SK-N-SH (cell line): Measurements from ENCODE around the gene DNAH7. TPM values are rescaled to one million over a fixed set of nuclear protein-coding genes. Genes with fewer than 3 reads are reported as not detected.

Experiments used
- CTCF ChIA-PET: fragments of 300-600, 350-600 bp; formaldehyde crosslinking; extraction: SDS; loops from one replicate; lab custom pipeline; 2021; lab: Yijun Ruan, JAX
- POLR2A ChIA-PET: fragments of 350-600 bp; sonication (Branson Sonifier 250); formaldehyde crosslinking; extraction: SDS; loops from one replicate; lab custom pipeline; 2020; ENCODE audit warnings: antibody characterized with exemption, inconsistent platforms; lab: Yijun Ruan, JAX
- DNase-seq: peaks from one replicate; pipeline ENCODE4 v3.0.0; 2012
- H2AFZ ChIP-seq: fragments of 200-600 bp; sonication (generic); 2 replicates; pipeline ENCODE4 v1.8.1; 2016; ENCODE audit warnings: antibody characterized with exemption, mild to moderate bottlenecking, low read depth
- H3F3A ChIP-seq: fragments of 200-600 bp; sonication (generic); replicated peaks from 2 replicates; pipeline ENCODE3; 2016; ENCODE audit warnings: antibody characterized with exemption, mild to moderate bottlenecking; ENCODE audit not compliant: insufficient read depth
- H3K27ac ChIP-seq, 2 experiments: fragments of 200-500 bp in 1 of 2; fragments of 200-600 bp in 1 of 2; sonication (Bioruptor generic) in 1 of 2; sonication (generic), shearing (Covaris generic) in 1 of 2; 2 replicates each; pipeline versions ENCODE4 v1.5.1 to v1.6.1; 2014 to 2016; ENCODE audit warnings: low read depth in 2 of 2, inconsistent platforms in 1 of 2, low read length in 1 of 2, mild to moderate bottlenecking in 1 of 2, mixed read lengths in 1 of 2
- H3K27me3 ChIP-seq: fragments of 200-600 bp; sonication (generic), shearing (Covaris generic); 2 replicates; pipeline ENCODE4 v1.6.1; 2016; ENCODE audit warnings: mixed run types; ENCODE audit not compliant: insufficient read depth
- H3K36me3 ChIP-seq, 2 experiments: fragments of 200-500 bp in 1 of 2; fragments of 200-600 bp in 1 of 2; sonication (Bioruptor generic) in 1 of 2; sonication (generic) in 1 of 2; replicated peaks in 1 of 2; 2 replicates each; pipeline versions ENCODE3 to v1.5.1; 2014 to 2016; ENCODE audit warnings: low read length in 1 of 2, mild to moderate bottlenecking in 1 of 2; ENCODE audit not compliant: insufficient read depth in 2 of 2, control insufficient read depth in 1 of 2
- H3K4me1 ChIP-seq, 2 experiments: fragments of 200-500 bp in 1 of 2; fragments of 200-600 bp in 1 of 2; sonication (Bioruptor generic) in 1 of 2; sonication (generic), shearing (Covaris generic) in 1 of 2; 2 replicates each; pipeline versions ENCODE4 v1.5.1 to v1.6.1; 2014 to 2016; ENCODE audit warnings: low read depth in 1 of 2, low read length in 1 of 2, mixed run types in 1 of 2; ENCODE audit not compliant: insufficient read depth in 2 of 2, control insufficient read depth in 1 of 2
- H3K4me2 ChIP-seq: fragments of 200-600 bp; sonication (generic), shearing (Covaris generic); 2 replicates; pipeline ENCODE4 v1.6.1; 2017; ENCODE audit warnings: mixed run types
- H3K4me3 ChIP-seq, 2 experiments: fragments of 200-500 bp in 1 of 2; fragments of 200-600 bp in 1 of 2; sonication (Bioruptor generic) in 1 of 2; sonication (generic), shearing (Covaris generic) in 1 of 2; 2 replicates each; pipeline versions ENCODE4 v1.5.1 to v1.8.1; 2014 to 2016; ENCODE audit warnings: low read depth in 2 of 2, inconsistent platforms in 1 of 2, low read length in 1 of 2, mild to moderate bottlenecking in 1 of 2, mixed read lengths in 1 of 2, moderate library complexity in 1 of 2
- H3K79me2 ChIP-seq: fragments of 200-600 bp; sonication (generic); 2 replicates; pipeline ENCODE4 v1.8.1; 2017; ENCODE audit warnings: mild to moderate bottlenecking; ENCODE audit not compliant: insufficient read depth
- H3K9ac ChIP-seq: fragments of 200-600 bp; sonication (generic); 2 replicates; pipeline ENCODE4 v1.6.1; 2017; ENCODE audit warnings: mixed run types
- H3K9me2 ChIP-seq: fragments of 200-600 bp; sonication (generic); 2 replicates; pipeline ENCODE4 v1.6.1; 2017; ENCODE audit warnings: mixed run types
- H3K9me3 ChIP-seq: fragments of 200-600 bp; sonication (generic); 2 replicates; pipeline ENCODE4 v1.6.1; 2017; ENCODE audit warnings: mixed run types, mild to moderate bottlenecking, moderate library complexity
- H4K20me1 ChIP-seq: fragments of 200-600 bp; sonication (generic); 2 replicates; pipeline ENCODE4 v1.6.1; 2017; ENCODE audit warnings: mild to moderate bottlenecking, mixed run types; ENCODE audit not compliant: insufficient read depth
- CTCF ChIP-seq: fragments of 200-600 bp; sonication (generic); IDR thresholded peaks from 2 replicates; pipeline ENCODE4 v1.6.1; 2017; ENCODE audit warnings: antibody characterized with exemption, mild to moderate bottlenecking, moderate library complexity
- GABPA ChIP-seq: IDR thresholded peaks from 2 replicates; pipeline ENCODE4 v1.4.0; 2012; ENCODE audit warnings: low read depth, mild to moderate bottlenecking
- GATA2 ChIP-seq: sonication (generic); formaldehyde crosslinking; IDR thresholded peaks from 2 replicates; pipeline ENCODE4 v1.5.0; 2020; ENCODE audit warnings: mild to moderate bottlenecking, missing genetic modification reagents
- IRF3 ChIP-seq: fragments of 150-350 bp; IDR thresholded peaks from 2 replicates; pipeline ENCODE4 v1.6.1; 2016; ENCODE audit warnings: mild to moderate bottlenecking, low read depth, low read length
- JUND ChIP-seq: IDR thresholded peaks from 2 replicates; pipeline ENCODE4 v1.4.0; 2012
- MAX ChIP-seq: IDR thresholded peaks from 2 replicates; pipeline ENCODE4 v1.4.0; 2012; ENCODE audit warnings: low read depth
- MXI1 ChIP-seq: IDR thresholded peaks from 2 replicates; pipeline ENCODE4 v1.6.1; 2012; ENCODE audit warnings: mild to moderate bottlenecking, low read depth, low read length, improper control_type of control experiment
- NRF1 ChIP-seq: IDR thresholded peaks from 2 replicates; pipeline ENCODE4 v1.6.1; 2012; ENCODE audit warnings: low read depth, mild to moderate bottlenecking, low read length
- REST ChIP-seq: IDR thresholded peaks from 2 replicates; pipeline ENCODE4 v1.6.1; 2012; ENCODE audit warnings: mild to moderate bottlenecking, low read depth, low read length, moderate library complexity
- RXRA ChIP-seq: IDR thresholded peaks from 2 replicates; pipeline ENCODE4 v1.4.0; 2012; ENCODE audit warnings: low read depth, mild to moderate bottlenecking, borderline replicate concordance
- SMC3 ChIP-seq: IDR thresholded peaks from 2 replicates; pipeline ENCODE4 v1.6.1; 2012; ENCODE audit warnings: low read depth, low read length, improper control_type of control experiment
- TAF1 ChIP-seq: IDR thresholded peaks from 2 replicates; pipeline ENCODE4 v1.6.1; 2012; ENCODE audit warnings: low read depth, mild to moderate bottlenecking, low read length, moderate library complexity, borderline replicate concordance
- TCF12 ChIP-seq: IDR thresholded peaks from 2 replicates; pipeline ENCODE4 v1.4.0; 2012
- TEAD4 ChIP-seq: IDR thresholded peaks from 2 replicates; pipeline ENCODE4 v1.4.0; 2012; ENCODE audit warnings: mild to moderate bottlenecking, borderline replicate concordance; ENCODE audit not compliant: insufficient read depth
- USF1 ChIP-seq: IDR thresholded peaks from 2 replicates; pipeline ENCODE4 v1.4.0; 2012; ENCODE audit warnings: low read depth, borderline replicate concordance
- YY1 ChIP-seq: IDR thresholded peaks from 2 replicates; pipeline ENCODE4 v1.4.0; 2012; ENCODE audit warnings: low read depth, mild to moderate bottlenecking
- ZBTB33 ChIP-seq: IDR thresholded peaks from 2 replicates; pipeline ENCODE4 v1.4.0; 2012; ENCODE audit warnings: low read depth, borderline replicate concordance
- WGBS: methylation state at CpG from one replicate; pipeline ENCODE4 v1.1.6; 2017; ENCODE audit warnings: low lambda C conversion rate; 5-methylcytosine and 5-hydroxymethylcytosine counted together
- polyA plus RNA-seq, 3 experiments: library from polyadenylated mRNA; depleted of rRNA; stranded (reverse); fragments of >200 nt; gene quantifications; 2 replicates each; pipeline ENCODE4 v1.2.3, GENCODE V29; 2012

DNAH7 gene
- polyA plus RNA-seq, 1 of the 3 experiments (the other 2 are of a cell fraction), result 1.2 TPM

- no peaks in the 10 kb centered on the region for H4K20me1 ChIP-seq
- no peak for DNase-seq
- no peak overlapping the region for H3K4me3 ChIP-seq
- POLR2A ChIA-PET, result no interaction called here
- H3F3A ChIP-seq, result peaks cover 16% of the 10 kb centered on the region
- no peak overlapping the region for H2AFZ ChIP-seq
- H3K27ac ChIP-seq, result no peak overlapping the region
- H3K9me3 ChIP-seq, result no peaks in the 10 kb centered on the region
- H3K27me3 ChIP-seq, result no peaks in the 10 kb centered on the region
- no peak overlapping the region for H3K9ac ChIP-seq
- H3K9me2 ChIP-seq, result no peaks in the 10 kb centered on the region
- H3K4me2 ChIP-seq, result no peak overlapping the region
- H3K4me1 ChIP-seq, result peaks cover 3 to 6% of the 10 kb centered on the region in 2 experiments; a peak in 2 of 4 replicates
- H3K36me3 ChIP-seq, result peaks cover 15 to 19% of the 10 kb centered on the region in 2 experiments
- WGBS, result 98% methylated on average over 2 of the region's 2 CpGs
- CTCF ChIA-PET, result no interaction called here
- H3K79me2 ChIP-seq, result no peaks in the 10 kb centered on the region
- no peak for TF ChIP-seq MXI1
- TF ChIP-seq TCF12, result no peak
- no peak for TF ChIP-seq GABPA
- no peak for TF ChIP-seq REST
- TF ChIP-seq TAF1, result no peak
- no peak for TF ChIP-seq IRF3
- TF ChIP-seq ZBTB33, result no peak
- TF ChIP-seq GATA2 (CRISPR knock-in tag), result no peak
- TF ChIP-seq SMC3, result no peak
- no peak for TF ChIP-seq NRF1
- no peak for TF ChIP-seq CTCF
- no peak for TF ChIP-seq RXRA
- TF ChIP-seq TEAD4, result no peak
- TF ChIP-seq JUND, result no peak
- no peak for TF ChIP-seq YY1
- TF ChIP-seq USF1, result no peak
- TF ChIP-seq MAX, result no peak
These were observed 333.7 kb downstream of the DNAH7 start for GRCh38 chr2:195734931-195735330.
